GM19468 (cell line): Measurements from ENCODE around the gene AGAP1.

Source experiments
- ATAC-seq: cut with Tn5 transposase; IDR thresholded peaks from one replicate; pipeline ENCODE4 v1.9.1; 2021; ENCODE audit warnings: mild to moderate bottlenecking, moderate library complexity, moderate number of reproducible peaks; ENCODE audit not compliant: unreplicated experiment; ENCODE audit errors: extremely low read depth

Gene AGAP1

DNA sequence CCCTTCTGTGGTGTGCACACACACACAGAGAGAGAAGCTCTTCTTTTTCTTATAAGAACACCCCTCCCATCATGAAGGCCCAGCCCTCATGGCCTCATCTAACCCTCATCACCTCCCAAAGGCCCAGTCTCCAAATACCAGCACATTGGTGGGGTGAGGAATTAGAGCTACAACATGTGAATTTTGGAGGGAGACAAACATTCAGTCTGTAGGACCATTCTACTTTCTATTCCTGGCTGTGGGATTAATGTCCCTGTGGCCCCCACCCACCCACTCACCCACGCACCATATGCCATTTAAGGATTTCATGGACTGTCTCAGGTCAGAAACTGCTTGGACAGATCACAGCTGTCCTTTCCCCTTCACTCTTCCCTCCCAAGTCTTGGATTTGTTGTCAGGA lies 484.2 kb downstream of the AGAP1 start:
- no peak for ATAC-seq

- no peak for ATAC-seq
Measured at GRCh38 chr2:235979037-235979436, 485.2 kb downstream of the AGAP1 start.

- no peak for ATAC-seq
Measured at GRCh38 chr2:235979753-235980435, 486.1 kb downstream of the AGAP1 start.

DNA sequence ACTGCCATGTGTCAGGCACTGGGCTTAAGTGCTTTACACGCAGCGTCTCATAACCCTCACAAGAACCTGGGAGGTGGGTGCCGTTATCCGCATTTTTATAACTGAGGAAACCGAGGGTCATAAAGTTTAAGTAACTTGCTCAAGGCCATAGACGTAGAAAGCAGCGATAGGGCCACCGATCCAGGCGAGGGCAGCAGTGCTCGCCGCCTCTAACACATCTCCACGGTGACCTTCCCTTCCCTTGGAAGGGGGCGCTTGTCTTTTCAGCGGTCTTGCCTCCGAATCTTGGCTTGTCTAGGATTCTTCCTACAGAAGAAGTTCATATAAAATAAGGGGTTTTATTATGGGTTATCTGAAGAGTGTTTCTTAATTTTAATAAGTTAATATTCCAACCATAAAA lies 487.8 kb downstream of the AGAP1 start:
- no peak for ATAC-seq

DNA sequence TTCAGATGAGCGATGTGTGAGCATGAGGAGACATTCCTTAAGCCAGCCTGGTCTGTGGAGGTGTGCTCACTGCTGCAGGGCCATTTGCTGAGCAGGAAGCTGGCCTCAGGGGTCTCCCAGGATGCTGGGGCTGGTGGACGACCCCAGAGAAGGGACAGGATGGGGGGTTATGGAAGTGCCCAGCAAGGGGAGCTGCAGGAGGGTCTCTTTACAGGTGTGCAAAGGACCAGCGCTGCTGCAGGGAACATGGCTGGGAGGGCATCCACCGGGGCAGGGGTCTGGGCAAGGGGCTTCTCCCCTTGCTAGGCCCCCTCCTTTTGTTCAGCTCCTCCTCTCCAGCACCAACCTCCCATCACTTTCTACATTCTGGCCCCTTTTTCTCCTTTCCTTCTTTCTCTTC lies 489.2 kb downstream of the AGAP1 start:
- no peak for ATAC-seq

DNA sequence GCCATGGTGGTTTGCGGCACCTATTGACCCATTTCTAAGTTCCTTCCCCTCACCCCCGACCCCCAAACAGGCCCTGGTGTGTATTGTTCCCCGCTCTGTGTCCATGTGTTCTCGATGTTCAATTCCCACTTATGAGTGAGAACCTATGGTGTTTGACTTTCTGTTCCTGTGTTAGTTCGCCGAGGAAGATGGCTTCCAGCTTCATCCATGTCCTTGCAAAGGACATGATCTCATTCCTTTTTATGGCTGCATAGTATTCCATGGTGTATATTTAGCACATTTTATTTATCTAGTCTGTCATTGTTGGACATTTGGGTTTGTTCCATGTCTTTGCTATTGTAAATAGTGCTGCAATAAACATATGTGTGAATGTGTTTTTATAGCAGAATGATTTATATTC lies 490.7 kb downstream of the AGAP1 start:
- ATAC-seq, result no peak

DNA sequence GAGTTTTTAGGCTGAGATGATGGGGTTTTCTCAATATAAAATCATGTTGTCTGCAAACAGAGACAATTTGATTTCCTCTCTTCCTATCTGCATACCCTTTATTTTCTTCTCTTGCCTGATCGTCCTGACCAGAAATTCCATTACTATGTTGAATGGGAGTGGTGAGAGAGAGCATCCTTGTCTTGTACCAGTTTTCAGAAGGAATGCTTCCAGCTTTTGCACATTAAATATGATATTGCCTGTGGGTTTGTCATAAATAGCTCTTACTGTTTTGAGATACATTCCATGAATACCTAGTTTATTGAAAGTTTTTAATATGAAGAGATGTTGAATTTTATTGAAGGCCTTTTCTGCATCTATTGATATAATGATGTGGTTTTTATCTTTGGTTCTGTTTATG lies 492.5 kb downstream of the AGAP1 start:
- no peak for ATAC-seq

- no peak for ATAC-seq
Measured at GRCh38 chr2:235988271-235989015, 494.6 kb downstream of the AGAP1 start.

DNA sequence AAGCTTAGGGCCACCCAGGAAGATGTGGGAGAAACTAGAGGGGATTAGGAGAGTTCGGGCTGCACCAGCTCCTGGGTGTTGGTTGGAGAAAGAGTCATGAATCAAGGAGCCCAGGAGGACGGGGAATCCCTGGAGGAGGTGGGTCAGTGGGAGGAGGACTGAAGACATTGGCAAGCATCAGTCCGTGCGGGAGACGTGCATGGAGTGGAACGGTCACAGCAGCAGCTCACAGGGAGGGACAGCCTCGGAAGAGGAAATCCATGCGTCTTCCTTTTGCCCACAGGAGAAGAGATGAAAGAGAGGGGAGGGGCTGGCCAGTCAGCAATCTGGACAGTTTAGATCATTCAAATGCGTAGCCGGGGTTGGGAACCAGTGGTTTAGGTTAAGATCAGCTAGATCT lies 495.7 kb downstream of the AGAP1 start:
- ATAC-seq, result no peak

DNA sequence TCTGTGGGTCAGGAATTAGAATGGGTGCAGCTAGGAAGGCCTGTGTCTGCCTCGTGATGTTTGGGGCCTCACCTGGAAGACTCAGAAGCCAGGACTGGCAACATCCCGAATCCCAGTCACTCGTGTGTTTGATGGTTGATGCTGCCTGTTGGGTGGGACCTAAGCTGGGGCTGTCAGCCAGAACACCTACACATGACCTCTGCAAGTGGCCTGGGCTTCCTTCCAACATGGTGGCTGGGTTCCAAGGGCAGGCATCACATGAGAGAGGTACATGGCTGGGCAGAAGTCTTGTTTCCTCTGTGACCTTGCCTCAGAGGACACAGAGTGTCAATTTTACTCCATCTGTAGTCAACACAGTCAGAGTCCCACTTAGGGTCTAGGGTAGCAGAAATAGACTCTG lies 496.5 kb downstream of the AGAP1 start:
- ATAC-seq, result no peak

DNA sequence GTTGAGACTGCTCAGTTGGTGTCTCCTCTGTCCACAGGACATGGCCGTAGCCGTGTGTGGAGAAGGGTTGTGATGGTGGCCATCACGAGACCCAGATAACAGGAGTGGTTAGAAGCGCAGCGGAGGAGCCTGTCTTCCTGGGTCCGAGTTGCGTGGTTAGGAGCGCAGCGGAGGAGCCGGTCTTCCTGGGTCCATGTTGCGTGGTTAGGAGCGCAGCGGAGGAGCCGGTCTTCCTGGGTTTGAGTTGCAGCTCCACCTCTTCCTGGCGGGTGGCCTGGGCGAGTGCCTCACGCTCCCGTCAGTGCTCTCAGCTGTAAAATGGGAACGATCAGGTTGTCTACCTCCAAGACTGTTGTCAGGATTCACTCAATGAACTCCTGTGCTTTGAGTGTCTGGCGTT lies 498.2 kb downstream of the AGAP1 start:
- ATAC-seq, result no peak

DNA sequence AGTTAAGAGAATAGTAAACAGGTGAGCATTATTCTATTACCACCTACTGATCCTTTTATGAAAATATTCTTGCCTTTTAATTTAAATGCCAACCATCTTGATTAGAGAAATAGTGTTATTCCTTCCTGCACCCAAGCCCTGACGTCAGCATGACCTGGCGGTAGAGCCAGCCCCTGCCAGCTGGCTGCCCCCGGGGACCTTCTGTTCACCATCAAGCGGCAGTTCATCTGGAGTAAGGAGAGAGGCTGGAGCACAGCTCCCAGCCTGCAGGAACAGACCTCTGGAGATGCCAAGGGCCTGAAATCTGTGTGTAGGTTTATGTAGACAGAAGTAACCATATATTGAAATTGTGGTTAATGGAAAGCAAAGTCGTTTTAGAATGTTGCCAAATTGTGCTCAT lies 502.6 kb downstream of the AGAP1 start:
- ATAC-seq, result no peak

- ATAC-seq, result no peak
Measured at GRCh38 chr2:235999011-235999410, 505.2 kb downstream of the AGAP1 start.

DNA sequence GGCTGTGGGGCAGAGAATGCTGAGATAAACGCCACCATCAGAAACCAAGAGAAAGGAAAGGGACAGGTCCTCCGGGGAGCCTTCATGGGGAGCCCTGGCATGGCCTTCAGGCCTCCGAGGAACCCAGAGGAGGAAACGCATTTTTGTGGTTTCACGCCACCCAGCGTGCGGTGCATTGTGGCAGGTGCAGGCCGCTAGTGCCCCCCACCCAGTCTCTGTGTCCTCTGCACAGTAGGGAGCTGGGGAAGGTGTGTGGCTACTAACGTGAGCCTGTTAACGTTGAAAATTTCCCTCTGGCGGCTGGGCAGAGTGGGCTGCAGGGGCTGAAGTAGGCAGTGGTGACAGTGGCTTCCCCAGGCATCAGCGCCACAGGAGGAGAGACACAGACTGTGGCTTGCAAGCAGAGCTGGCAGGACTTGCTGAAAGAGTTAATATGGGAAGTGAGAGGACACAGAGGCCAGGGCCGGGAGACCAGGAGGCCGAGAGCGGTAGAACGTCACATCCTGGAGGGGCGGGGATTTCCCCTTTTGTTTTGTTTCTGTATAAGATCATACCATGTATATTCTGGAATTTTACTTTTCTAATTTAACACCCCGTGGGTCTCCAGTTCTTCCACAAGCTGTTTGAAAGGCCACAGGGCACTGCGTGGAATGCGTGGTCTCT lies 507.5 kb downstream of the AGAP1 start:
- ATAC-seq, result no peak

GRCh38 chr2:236001854-236002253 lies 508.0 kb downstream of the AGAP1 start:
- ATAC-seq, result no peak

DNA sequence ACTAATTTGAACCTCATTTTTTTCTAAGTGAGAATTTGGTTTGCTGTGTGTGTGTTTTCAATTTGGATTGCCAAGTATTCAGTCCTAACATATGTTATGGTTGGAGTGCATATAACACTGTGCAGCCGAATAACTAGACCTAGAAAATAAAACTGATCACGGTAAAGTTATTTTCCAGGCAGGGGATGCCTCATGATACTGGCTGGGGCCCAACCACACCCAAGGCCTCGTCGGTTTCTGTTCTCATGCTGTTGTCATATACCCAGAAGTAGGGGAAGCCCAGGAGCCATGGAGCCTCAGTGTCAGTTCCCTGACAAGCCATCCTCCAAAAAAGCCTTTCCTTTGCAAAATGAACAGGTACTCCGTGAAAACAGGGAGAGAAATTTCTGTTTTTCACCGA lies 514.2 kb downstream of the AGAP1 start:
- ATAC-seq, result no peak

- no peak for ATAC-seq
Measured at GRCh38 chr2:236008857-236009256, 515.0 kb downstream of the AGAP1 start.

DNA sequence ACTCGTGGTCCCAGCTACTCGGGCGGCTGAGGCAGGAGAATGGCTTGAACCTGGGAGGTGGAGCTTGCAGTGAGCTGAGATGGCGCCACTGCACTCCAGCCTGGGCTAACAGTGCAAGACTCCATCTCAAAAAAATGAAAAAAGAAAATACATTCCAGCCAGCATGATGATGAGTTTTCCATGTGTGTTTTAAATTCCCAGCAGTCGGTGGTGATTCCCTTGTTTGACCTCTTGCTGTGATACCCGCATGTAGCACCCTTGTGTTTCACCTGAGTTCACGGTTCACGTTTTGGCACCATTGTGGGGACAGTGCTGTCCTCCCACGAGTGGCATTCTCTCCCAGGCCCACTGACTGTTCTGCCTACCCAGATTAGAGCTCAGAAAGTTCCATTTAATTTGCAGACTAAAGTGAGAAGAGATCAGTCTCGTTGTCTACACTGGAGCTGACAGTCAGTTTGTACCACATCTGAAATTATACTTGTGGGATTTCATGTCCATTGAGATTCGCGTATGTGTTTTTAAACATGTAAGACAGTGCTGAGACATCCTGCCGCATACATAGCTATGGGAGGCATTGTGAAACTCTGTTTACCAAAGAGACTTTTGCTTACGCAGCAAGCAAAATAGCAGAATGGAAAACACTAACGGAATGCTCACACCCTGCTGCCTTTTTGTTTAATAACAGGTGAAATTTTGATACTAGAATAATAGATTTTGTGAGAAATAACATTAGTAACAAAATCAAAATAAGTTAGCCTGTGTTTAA lies 517.3 kb downstream of the AGAP1 start:
- ATAC-seq, result no peak

DNA sequence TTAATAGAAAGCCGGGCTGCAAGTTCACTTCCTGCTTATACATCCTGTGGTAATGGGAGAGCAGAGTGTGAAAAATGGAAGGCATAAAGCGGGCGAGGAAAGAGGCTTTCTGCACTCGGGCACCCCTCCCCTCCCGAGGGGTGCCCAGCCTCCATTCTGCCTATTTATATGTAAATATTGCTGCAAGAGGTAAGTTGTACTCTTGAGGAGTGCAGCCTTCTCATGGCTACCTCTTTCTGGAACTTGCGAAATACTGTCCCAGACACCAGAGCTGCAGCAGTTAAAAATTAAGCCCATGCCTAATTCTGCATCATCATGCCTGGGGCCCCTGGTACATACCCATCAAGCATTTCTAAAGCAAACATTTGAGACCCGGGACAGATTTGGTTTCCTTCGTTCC lies 518.3 kb downstream of the AGAP1 start:
- no peak for ATAC-seq

DNA sequence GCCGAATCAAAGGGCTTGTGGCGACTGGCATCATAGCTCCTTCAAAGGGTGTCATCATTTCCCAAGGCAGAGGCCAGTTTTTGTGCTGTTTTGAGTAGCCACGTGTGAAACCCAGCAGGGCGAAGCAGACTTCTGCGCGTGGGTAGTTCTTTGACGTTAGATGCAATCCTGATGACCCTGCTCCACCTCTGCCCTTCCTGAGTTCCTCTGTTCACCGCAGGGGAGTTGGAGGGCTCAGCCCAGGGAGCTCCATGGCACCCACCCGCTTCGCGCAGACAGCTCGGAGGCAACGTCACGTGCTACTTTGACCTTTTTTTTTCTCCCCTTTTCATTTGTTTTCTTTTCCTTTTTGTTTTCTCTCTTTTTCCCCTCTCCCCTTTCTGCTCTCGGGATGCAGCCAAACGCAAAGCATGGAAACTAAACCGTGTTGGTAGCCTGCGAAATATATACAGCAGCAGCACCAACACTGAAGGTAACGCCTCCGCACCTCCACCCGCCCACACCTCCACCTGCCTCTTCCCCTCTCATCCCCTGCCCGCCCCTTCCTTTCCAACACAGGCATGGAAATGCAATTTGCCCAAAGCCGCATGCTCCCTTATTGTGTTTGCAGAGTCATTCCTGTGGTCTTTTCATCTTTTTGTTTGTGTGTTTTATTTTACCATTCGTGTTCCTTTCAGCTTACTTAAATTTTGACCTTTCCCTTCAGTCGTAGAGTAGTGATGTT lies 520.7 kb downstream of the AGAP1 start:
- no peak for ATAC-seq
